DMS79 (cell line): ENCODE measurements around the gene GUCY2C.
A peak's percentile ranks its signal among the peaks of the same experiment; 100 is the strongest.

ENCODE experiments used
- DNase-seq: peaks from one replicate; lab custom pipeline; 2025; lab: John Stamatoyannopoulos, UW

The GUCY2C gene

GRCh38 chr12:14681625-14682024, 14.8 kb downstream of the GUCY2C start:
- DNase-seq, result no peak

- DNase-seq, result no peak
These were observed 15.2 kb downstream of the GUCY2C start for GRCh38 chr12:14681190-14681589.

GRCh38 chr12:14678547-14679150, 17.8 kb downstream of the GUCY2C start:
- DNase-seq, result no peak

- DNase-seq, result no peak
These were observed 27.8 kb downstream of the GUCY2C start for GRCh38 chr12:14668591-14668990.

GRCh38 chr12:14665354-14666348, 30.7 kb downstream of the GUCY2C start:
- DNase-seq, result no peak

- peak; percentile 7 for DNase-seq
These were observed 31.9 kb downstream of the GUCY2C start for GRCh38 chr12:14664434-14665023.

- DNase-seq, result no peak
These were observed 33.4 kb downstream of the GUCY2C start for GRCh38 chr12:14663002-14663401.

- no peak for DNase-seq
These were observed 39.6 kb downstream of the GUCY2C start for GRCh38 chr12:14656846-14657245.

- DNase-seq, result no peak
These were observed 41.1 kb downstream of the GUCY2C start for GRCh38 chr12:14655284-14655683.

- DNase-seq, result no peak
These were observed 41.6 kb downstream of the GUCY2C start for GRCh38 chr12:14654842-14655241.

GRCh38 chr12:14654416-14654815, 42.0 kb downstream of the GUCY2C start:
- DNase-seq, result no peak

- no peak for DNase-seq
These were observed 43.9 kb downstream of the GUCY2C start for GRCh38 chr12:14652483-14652882.

GRCh38 chr12:14651371-14651770, 45.0 kb downstream of the GUCY2C start:
- DNase-seq, result no peak

- DNase-seq, result no peak
These were observed 45.6 kb downstream of the GUCY2C start for GRCh38 chr12:14650789-14651188.

- DNase-seq, result no peak
These were observed 49.2 kb downstream of the GUCY2C start for GRCh38 chr12:14647028-14647750.

- DNase-seq, result no peak
These were observed 53.1 kb downstream of the GUCY2C start for GRCh38 chr12:14643251-14643650.

- DNase-seq, result no peak
These were observed 58.3 kb downstream of the GUCY2C start for GRCh38 chr12:14638066-14638465.

GRCh38 chr12:14635776-14636175, 60.6 kb downstream of the GUCY2C start:
- no peak for DNase-seq

GRCh38 chr12:14630793-14631192, 65.6 kb downstream of the GUCY2C start:
- no peak for DNase-seq

GRCh38 chr12:14629832-14630710, 66.3 kb downstream of the GUCY2C start:
- peak; percentile 34 for DNase-seq

- no peak for DNase-seq
These were observed 67.6 kb downstream of the GUCY2C start for GRCh38 chr12:14628771-14629170.
